ENCODE data around the gene FAM234A.
"Not testable (repeated sequence)": the region's sequence is repeated elsewhere in the genome, so short reads cannot be mapped to it uniquely, and the experiment has no call there.

The FAM234A gene

DNA sequence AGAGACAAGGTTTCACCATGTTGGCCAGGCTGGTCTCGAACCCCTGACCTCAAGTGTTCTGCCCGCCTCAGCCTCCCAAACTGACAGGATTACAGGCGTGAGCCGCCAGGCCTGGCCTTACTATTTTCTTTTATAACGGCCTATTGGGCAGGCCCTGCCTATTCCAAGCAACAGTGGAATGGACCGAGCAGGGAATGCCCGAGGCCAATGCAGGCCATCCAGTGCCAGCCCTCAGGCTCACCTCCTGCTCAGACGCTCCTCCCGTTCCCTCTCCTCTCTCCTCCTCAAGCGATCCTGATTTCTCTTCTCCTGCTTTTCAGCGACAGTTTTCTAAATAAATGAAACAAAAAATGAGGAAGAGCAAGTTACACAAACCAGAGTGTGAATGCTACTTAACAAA, 41.9 kb upstream of the FAM234A start:
- no peak overlapping the region for H3K4me3 ChIP-seq
- no peak overlapping the region for H3K27ac ChIP-seq
- no peak for DNase-seq (ENCODE audit: low spot score)
- TF ChIP-seq, protein P1, sequence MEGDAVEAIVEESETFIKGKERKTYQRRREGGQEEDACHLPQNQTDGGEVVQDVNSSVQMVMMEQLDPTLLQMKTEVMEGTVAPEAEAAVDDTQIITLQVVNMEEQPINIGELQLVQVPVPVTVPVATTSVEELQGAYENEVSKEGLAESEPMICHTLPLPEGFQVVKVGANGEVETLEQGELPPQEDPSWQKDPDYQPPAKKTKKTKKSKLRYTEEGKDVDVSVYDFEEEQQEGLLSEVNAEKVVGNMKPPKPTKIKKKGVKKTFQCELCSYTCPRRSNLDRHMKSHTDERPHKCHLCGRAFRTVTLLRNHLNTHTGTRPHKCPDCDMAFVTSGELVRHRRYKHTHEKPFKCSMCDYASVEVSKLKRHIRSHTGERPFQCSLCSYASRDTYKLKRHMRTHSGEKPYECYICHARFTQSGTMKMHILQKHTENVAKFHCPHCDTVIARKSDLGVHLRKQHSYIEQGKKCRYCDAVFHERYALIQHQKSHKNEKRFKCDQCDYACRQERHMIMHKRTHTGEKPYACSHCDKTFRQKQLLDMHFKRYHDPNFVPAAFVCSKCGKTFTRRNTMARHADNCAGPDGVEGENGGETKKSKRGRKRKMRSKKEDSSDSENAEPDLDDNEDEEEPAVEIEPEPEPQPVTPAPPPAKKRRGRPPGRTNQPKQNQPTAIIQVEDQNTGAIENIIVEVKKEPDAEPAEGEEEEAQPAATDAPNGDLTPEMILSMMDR (IDR thresholded peaks at IDR 0.05) = no peak

GRCh38 chr16:193441-193840, 41.2 kb upstream of the FAM234A start:
- TF ChIP-seq, protein P1 (IDR thresholded peaks at IDR 0.05) = no peak
- no peak for DNase-seq (ENCODE audit: low spot score)
- no peak overlapping the region for H3K4me3 ChIP-seq
- no peak overlapping the region for H3K27ac ChIP-seq

DNA sequence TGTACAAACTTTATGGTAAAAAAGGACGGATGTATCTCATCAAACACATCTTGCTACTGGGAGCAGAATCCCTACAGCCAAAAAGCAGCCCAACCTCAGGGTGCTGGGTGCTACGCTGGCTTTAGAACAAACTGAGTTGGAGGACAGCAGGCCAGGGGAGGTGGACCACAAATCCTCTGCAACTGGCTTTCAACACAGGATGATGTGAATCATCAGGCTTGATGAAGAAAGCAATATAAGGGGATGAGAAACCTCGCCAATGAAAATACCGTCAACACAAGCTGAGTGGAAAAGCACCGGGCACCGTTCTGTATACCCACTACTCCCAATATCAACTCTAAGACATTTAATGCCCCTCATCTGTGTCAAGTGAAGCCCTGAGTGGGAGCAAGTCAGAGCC, 40.1 kb upstream of the FAM234A start:
- TF ChIP-seq, protein P1 (IDR thresholded peaks at IDR 0.05) = no peak
- no peak overlapping the region for H3K4me3 ChIP-seq
- H3K27ac ChIP-seq = no peak overlapping the region
- DNase-seq (ENCODE audit: low spot score) = no peak

DNA sequence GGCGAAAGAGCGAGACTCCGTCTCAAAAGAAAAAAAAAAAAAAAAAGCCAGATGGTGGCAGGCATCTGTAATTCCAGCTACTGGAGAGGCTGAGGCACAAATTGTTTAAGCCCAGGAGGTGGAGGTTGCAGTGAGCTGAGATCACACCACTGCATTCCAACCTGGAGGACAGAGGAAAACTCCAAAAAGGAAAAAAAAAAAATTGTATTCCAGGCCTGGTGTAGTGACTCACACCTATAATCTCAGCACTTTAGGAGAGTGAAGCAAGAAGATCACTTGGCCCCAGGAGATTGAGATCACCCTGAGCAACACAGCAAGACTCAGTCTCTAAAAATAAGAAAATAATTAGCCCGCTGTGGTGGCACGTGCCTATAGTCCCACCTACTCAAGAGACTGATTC, 34.2 kb upstream of the FAM234A start:
- H3K27ac ChIP-seq = no peak overlapping the region
- no peak for DNase-seq (ENCODE audit: low spot score)
- no peak overlapping the region for H3K4me3 ChIP-seq
- TF ChIP-seq, protein P1 (IDR thresholded peaks at IDR 0.05) = no peak

- Histone ChIP-seq H3K27ac (no peak overlapping the region), H3K4me3 (no peak overlapping the region)
- TF ChIP-seq, protein P1 (IDR thresholded peaks at IDR 0.05) = no peak
- no peak for DNase-seq (ENCODE audit: low spot score)
These were observed 31.4 kb upstream of the FAM234A start for GRCh38 chr16:203246-203645.

DNA sequence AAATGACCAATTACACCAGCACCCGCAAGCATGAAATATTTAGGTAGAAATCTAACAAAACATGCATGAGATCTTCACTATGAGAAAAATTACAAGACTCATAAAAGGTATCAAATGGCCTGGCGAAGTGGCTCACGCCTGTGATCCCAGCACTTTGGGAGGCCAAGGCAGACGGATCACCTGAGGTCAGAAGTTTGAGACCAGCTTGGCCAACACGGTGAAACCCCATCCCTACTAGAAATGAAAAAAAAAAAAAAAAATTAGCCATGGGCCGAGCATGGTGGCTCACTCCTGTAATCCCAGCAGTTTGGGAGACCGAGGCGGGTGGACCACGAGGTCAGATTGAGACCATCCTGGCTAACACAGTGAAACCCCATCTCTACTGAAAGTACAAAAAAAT, 30.6 kb upstream of the FAM234A start:
- DNase-seq (ENCODE audit: low spot score); H3K4me3 ChIP-seq: not testable (repeated sequence)

DNA sequence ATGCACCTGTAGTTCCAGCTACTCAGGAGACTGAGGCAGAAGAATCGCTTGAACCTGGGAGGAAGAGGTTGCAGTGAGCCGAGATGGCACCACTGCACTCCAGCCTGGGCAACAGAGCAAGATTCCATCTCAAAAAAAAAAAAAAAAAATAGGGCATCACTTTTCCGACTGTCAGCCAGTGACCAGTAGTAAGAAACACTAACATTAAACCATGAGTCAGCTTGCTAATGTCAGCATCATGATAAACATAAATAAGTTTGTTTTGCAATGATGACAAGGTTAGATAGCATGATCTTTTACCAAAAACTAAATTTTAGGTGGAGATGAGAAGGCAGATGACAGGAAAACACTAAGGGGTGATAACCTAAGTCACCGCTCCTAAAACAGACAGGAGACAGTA, 25.3 kb upstream of the FAM234A start:
- H3K4me3 ChIP-seq; DNase-seq (ENCODE audit: low spot score); H3K27ac ChIP-seq: not testable (repeated sequence)

More for the DNA sequence above, 30.6 kb upstream of the FAM234A start:
- H3K27ac ChIP-seq = not testable (repeated sequence)

DNA sequence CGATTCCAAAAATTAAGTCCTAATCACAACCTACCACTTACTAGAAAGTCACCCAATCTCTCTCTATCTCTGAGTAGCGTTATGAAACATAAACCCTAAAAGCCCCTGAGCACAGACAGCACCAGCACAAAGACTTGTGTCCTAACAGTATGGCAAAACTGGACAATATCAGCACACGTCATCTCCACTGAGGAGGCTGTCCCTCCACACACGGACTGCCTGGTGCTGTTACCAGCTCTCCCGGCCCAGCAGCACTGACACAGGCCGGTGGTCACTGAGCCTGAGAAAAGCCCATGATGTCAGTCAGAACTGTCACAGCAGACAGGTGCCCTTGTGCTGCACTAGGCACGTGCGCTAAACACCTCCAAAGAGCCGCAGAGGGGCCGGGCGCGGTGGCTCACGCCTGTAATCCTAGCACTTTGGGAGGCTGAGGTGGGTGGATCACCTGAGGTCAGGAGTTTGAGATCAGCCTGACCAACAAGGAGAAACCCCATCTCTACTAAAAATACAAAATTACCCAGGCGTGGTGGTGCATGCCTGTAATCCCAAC, 22.9 kb upstream of the FAM234A start:
- not testable (repeated sequence) for DNase-seq (ENCODE audit: low spot score)

DNA sequence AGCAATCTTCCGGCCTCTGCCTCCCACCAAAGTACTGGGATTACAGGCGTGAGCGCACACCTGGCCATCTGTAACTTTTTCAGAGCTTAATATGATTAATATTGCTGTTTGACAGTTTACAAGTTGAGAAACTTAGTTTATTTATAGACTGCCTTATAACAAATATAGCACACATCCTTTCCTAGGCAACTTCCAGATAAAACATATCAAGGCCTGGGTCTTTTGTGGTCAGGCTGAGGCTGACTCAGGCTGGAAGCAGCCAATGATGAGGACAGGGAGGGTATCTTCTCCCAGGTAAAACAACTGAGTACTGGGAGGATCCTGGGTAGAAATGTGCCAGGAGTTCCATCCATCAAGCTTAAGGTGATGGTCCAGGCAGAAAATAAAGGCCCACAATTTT, 21.6 kb upstream of the FAM234A start:
- DNase-seq (ENCODE audit: low spot score) = no peak
- H3K27ac ChIP-seq = no peak overlapping the region

More for the DNA sequence above, 22.9 kb upstream of the FAM234A start:
- H3K27ac ChIP-seq, H3K4me3 ChIP-seq: not testable (repeated sequence)

More for the DNA sequence above, 21.6 kb upstream of the FAM234A start:
- no peak overlapping the region for H3K4me3 ChIP-seq
- TF ChIP-seq, protein P1 (IDR thresholded peaks at IDR 0.05) = no peak

All from coronary artery (tissue), 2 donors.